Smooth muscle cell (in vitro differentiated cells): Measurements from ENCODE around the gene MC1R. TPM values are rescaled to one million over a fixed set of nuclear protein-coding genes. Genes with fewer than 3 reads are reported as not detected.
"Not testable (repeated sequence)": the region's sequence is repeated elsewhere in the genome, so short reads cannot be mapped to it uniquely, and the experiment has no call there.

Experiments used
- DNase-seq: peaks from one replicate; lab custom pipeline; 2025; ENCODE audit not compliant: unreplicated experiment; lab: John Stamatoyannopoulos, UW
- H2AFZ ChIP-seq: fragments of 200-600 bp; sonication (generic); 2 replicates; pipeline ENCODE4 v1.6.0; 2016; ENCODE audit warnings: antibody characterized with exemption, low read depth, mild to moderate bottlenecking
- H3F3A ChIP-seq: fragments of 200-600 bp; sonication (generic); 2 replicates; pipeline ENCODE4 v1.6.0; 2017; ENCODE audit warnings: antibody characterized with exemption, low read depth
- H3K27ac ChIP-seq: fragments of 200-600 bp; sonication (generic); 2 replicates; pipeline ENCODE4 v1.5.1; 2016; ENCODE audit warnings: low read depth, mild to moderate bottlenecking
- H3K27me3 ChIP-seq: fragments of 200-600 bp; sonication (generic); 2 replicates; pipeline ENCODE4 v1.6.1; 2016; ENCODE audit warnings: low read depth, mild to moderate bottlenecking
- H3K36me3 ChIP-seq: fragments of 200-600 bp; sonication (generic); 2 replicates; pipeline ENCODE4 v1.5.1; 2016; ENCODE audit warnings: low read depth
- H3K4me1 ChIP-seq: fragments of 200-600 bp; sonication (generic); 2 replicates; pipeline ENCODE4 v1.5.1; 2016; ENCODE audit warnings: low read depth
- H3K4me2 ChIP-seq: fragments of 200-600 bp; sonication (generic); 2 replicates; pipeline ENCODE4 v1.6.0; 2016; ENCODE audit warnings: mild to moderate bottlenecking
- H3K4me3 ChIP-seq: fragments of 200-600 bp; sonication (generic); 2 replicates; pipeline ENCODE4 v1.5.1; 2016; ENCODE audit warnings: mild to moderate bottlenecking
- H3K79me2 ChIP-seq: fragments of 200-600 bp; sonication (generic); 2 replicates; pipeline ENCODE4 v1.6.0; 2016; ENCODE audit warnings: low read depth, mild to moderate bottlenecking
- H3K9ac ChIP-seq: fragments of 200-600 bp; sonication (generic); 2 replicates; pipeline ENCODE4 v1.6.0; 2016; ENCODE audit warnings: low read depth
- H3K9me3 ChIP-seq: fragments of 200-600 bp; sonication (generic); replicated peaks from 2 replicates; pipeline ENCODE4 v1.5.1; 2016; ENCODE audit warnings: low read depth
- H4K20me1 ChIP-seq: fragments of 200-600 bp; sonication (generic); 2 replicates; pipeline ENCODE4 v1.6.0; 2016; ENCODE audit warnings: low read depth
- CTCF ChIP-seq: fragments of 200-600 bp; sonication (generic); IDR thresholded peaks from 2 replicates; pipeline ENCODE4 v1.5.1; 2017; ENCODE audit warnings: borderline replicate concordance, mild to moderate bottlenecking, antibody characterized with exemption; ENCODE audit not compliant: insufficient read depth, poor library complexity, severe bottlenecking
- WGBS: methylation state at CpG from one replicate; pipeline ENCODE4 v1.1.7; 2016; ENCODE audit warnings: low lambda C conversion rate; 5-methylcytosine and 5-hydroxymethylcytosine counted together
- polyA plus RNA-seq: library from polyadenylated mRNA; unstranded; fragments of >200 nt; fragmentation: Nextera tagmentation; extraction: Ambion mirVana; gene quantifications from 2 replicates; pipeline ENCODE4 v1.2.1, GENCODE V29; 2016
- total RNA-seq: library from RNA; depleted of rRNA; stranded (reverse); fragments of >200 nt; gene quantifications from 2 replicates; pipeline ENCODE4 v1.2.3, GENCODE V29; 2014

The MC1R gene
- total and polyA plus RNA-seq, 2 experiments from 2014 or later, result 14.5 to 16.8 TPM

GRCh38 chr16:89934611-89935553 is 16.2 kb downstream of the MC1R start:
- peaks cover 68% of the 10 kb centered on the region for H4K20me1 ChIP-seq
- no peak overlapping the region for H3K4me2 ChIP-seq
- H3K4me1 ChIP-seq, result no peaks in the 10 kb centered on the region
- no peak overlapping the region for H3K4me3 ChIP-seq
- no peak for TF ChIP-seq CTCF
- no peaks in the 10 kb centered on the region for H3K9me3 ChIP-seq
- 98% methylated on average over 61 of the region's 61 CpGs for WGBS
- H3F3A ChIP-seq, result peaks cover 8% of the 10 kb centered on the region
- H3K36me3 ChIP-seq, result no peaks in the 10 kb centered on the region
- peaks cover 8% of the 10 kb centered on the region for H3K79me2 ChIP-seq
- no peaks in the 10 kb centered on the region for H3K27me3 ChIP-seq
- no peak for DNase-seq
- no peak overlapping the region for H3K9ac ChIP-seq
- H3K27ac ChIP-seq, result no peak overlapping the region
- no peak overlapping the region for H2AFZ ChIP-seq

- not testable (repeated sequence) for H3K36me3 ChIP-seq, H3K79me2 ChIP-seq, H3K27ac ChIP-seq, H3K9me3 ChIP-seq, H3K9ac ChIP-seq, H3K4me2 ChIP-seq, H3K4me1 ChIP-seq, H2AFZ ChIP-seq, DNase-seq, H3K4me3 ChIP-seq, H3F3A ChIP-seq, H3K27me3 ChIP-seq
- peaks cover 61% of the 10 kb centered on the region for H4K20me1 ChIP-seq
- 95% methylated on average over 27 of the region's 27 CpGs for WGBS
Observed at GRCh38 chr16:89935620-89936019, 17.0 kb downstream of the MC1R start.

DNA sequence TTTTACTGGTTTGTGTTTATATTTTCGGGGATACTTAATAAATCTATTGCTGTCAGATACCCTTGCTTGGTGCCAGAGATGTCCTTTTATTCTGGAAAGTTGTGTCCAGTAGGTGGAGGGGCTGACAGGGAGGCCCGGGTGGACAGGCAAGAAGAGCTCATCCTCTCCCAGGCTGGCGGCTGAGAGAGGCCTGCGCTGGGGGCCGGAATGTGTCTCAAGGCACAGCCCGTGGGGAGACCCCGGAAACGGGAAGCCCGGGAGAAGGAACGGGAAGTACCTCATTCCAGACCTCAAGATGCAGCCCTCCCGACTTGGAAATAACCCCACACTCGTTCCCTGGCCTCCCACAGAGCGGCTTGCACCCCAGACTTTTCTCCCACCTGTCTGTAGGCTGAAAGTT is 17.4 kb downstream of the MC1R start:
- Histone ChIP-seq H3K79me2 (peaks cover 4% of the 10 kb centered on the region), H3K9me3 (no peaks in the 10 kb centered on the region), H2AFZ (no peak overlapping the region), H3K9ac (no peak overlapping the region), H4K20me1 (peaks cover 57% of the 10 kb centered on the region), H3K27ac (no peak overlapping the region), H3F3A (peaks cover 8% of the 10 kb centered on the region), H3K4me1 (no peaks in the 10 kb centered on the region), H3K36me3 (no peaks in the 10 kb centered on the region), H3K4me2 (no peak overlapping the region), H3K27me3 (no peaks in the 10 kb centered on the region), H3K4me3 (no peak overlapping the region)
- DNase-seq, result no peak
- no peak for TF ChIP-seq CTCF
- 98% methylated on average over 11 of the region's 13 CpGs for WGBS

GRCh38 chr16:89936508-89936907 is 17.8 kb downstream of the MC1R start:
- no peak for TF ChIP-seq CTCF
- no peak for DNase-seq
- no peak overlapping the region for H3K4me2 ChIP-seq
- H3K4me3 ChIP-seq, result no peak overlapping the region
- H3K4me1 ChIP-seq, result no peaks in the 10 kb centered on the region
- peaks cover 6% of the 10 kb centered on the region for H3F3A ChIP-seq
- H4K20me1 ChIP-seq, result peaks cover 52% of the 10 kb centered on the region
- no peaks in the 10 kb centered on the region for H3K36me3 ChIP-seq
- H3K27ac ChIP-seq, result no peak overlapping the region
- peaks cover 4% of the 10 kb centered on the region for H3K79me2 ChIP-seq
- no peak overlapping the region for H2AFZ ChIP-seq
- WGBS, result 95% methylated on average over 13 of the region's 14 CpGs
- H3K9ac ChIP-seq, result no peak overlapping the region
- no peaks in the 10 kb centered on the region for H3K27me3 ChIP-seq
- H3K9me3 ChIP-seq, result no peaks in the 10 kb centered on the region
